ENCODE data around the gene PHOSPHO2.

The PHOSPHO2 gene

DNA sequence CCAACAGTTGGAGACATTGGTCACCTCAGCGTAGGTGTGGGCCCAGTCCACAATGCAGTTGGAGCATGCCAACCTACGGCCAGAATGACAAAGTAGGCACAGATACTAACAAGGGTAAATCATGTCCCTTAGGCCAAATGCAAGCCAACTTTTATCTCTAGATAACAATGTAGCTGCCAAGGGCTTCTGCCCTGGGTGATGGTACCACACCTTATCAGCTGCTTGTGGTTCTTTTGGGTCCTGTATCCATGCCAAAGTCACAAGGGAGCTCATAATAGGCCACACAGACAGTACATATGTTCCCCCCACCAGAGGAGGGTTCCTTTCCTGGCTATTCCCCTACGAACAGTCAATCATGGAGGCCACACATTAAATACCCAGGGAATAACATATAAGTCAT lies 19.1 kb downstream of the PHOSPHO2 start:
- TF ChIP-seq, protein P1, sequence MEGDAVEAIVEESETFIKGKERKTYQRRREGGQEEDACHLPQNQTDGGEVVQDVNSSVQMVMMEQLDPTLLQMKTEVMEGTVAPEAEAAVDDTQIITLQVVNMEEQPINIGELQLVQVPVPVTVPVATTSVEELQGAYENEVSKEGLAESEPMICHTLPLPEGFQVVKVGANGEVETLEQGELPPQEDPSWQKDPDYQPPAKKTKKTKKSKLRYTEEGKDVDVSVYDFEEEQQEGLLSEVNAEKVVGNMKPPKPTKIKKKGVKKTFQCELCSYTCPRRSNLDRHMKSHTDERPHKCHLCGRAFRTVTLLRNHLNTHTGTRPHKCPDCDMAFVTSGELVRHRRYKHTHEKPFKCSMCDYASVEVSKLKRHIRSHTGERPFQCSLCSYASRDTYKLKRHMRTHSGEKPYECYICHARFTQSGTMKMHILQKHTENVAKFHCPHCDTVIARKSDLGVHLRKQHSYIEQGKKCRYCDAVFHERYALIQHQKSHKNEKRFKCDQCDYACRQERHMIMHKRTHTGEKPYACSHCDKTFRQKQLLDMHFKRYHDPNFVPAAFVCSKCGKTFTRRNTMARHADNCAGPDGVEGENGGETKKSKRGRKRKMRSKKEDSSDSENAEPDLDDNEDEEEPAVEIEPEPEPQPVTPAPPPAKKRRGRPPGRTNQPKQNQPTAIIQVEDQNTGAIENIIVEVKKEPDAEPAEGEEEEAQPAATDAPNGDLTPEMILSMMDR (IDR thresholded peaks at IDR 0.05; ENCODE audit: extremely low read depth, insufficient read depth, missing control alignments), result no peak
- in situ Hi-C loops (cut with MboI; ENCODE audit: low pct_unique_long_range_greater_than_20kb, low sequenced_read_pairs, unreplicated experiment), result no loop called here
- DNase-seq (ENCODE audit: low spot score), result no peak

DNA sequence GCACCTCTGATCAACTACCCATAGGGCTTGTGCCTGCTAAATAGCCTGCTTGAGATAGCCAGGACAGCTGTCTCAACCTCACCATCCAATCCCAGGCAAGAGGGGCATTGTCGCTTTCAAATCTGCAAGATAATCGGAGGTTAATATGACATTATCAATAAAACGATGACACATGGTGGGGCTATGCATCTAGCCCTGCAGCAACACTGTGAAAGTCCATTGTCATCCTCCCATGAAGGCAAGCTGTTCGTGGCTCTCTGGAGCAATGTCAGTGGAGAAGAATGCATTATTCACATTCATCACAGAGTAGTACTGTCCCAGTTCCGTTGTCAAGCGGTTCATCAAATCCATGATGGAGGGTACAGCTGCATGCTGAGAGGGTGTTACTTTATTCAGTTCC lies 20.4 kb downstream of the PHOSPHO2 start:
- no peak for DNase-seq (ENCODE audit: low spot score)
- in situ Hi-C loops (cut with MboI; ENCODE audit: low pct_unique_long_range_greater_than_20kb, low sequenced_read_pairs, unreplicated experiment), result no loop called here
- TF ChIP-seq, protein P1 (IDR thresholded peaks at IDR 0.05; ENCODE audit: extremely low read depth, insufficient read depth, missing control alignments), result no peak

DNA sequence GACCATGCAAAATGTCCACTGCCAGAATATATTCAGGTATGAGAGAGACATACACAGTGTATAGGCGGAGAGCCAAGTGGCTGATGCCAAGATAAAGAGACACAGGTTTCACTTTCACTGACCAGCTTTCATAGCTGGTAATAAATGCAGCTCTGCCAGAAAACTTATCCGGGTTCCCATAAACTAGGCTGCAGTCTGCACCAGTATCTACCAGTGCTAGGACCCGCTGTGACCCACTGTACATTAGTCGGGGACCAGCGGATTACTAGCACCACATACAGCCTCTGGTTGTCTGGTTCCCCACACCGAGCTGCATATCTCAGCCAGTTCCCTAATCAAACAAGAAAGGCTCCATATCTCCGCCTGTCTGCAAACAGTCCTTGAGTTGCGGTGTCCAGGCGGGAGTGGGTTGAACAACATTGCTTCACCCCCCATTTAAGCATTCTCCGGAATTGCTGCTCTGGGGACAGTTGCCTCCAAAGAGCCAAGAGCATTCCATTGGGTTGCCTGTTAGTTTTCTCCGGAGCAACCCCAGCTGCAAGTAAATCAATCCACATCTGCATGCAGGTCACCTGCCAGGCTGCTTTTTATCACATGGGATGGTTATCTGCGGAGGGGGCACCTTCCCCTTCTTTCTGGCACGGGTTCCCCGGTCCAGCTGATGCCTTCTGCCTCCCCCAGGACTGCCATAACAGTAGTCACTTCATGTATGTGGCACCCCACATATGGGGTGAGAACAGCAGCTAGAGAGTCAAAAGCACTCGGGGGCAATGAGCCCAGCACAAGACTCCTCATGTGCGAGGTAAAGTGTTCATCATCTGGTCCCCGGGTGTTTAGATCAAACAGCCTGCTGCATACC lies 21.3 kb downstream of the PHOSPHO2 start:
- DNase-seq (ENCODE audit: low spot score), result no peak
- TF ChIP-seq, protein P1 (IDR thresholded peaks at IDR 0.05; ENCODE audit: extremely low read depth, insufficient read depth, missing control alignments), result no peak
- in situ Hi-C loops (cut with MboI; ENCODE audit: low pct_unique_long_range_greater_than_20kb, low sequenced_read_pairs, unreplicated experiment), result no loop called here

GRCh38 chr2:169716238-169716886 lies 22.1 kb downstream of the PHOSPHO2 start:
- in situ Hi-C loops (cut with MboI; ENCODE audit: low pct_unique_long_range_greater_than_20kb, low sequenced_read_pairs, unreplicated experiment), result no loop called here
- TF ChIP-seq, protein P1 (IDR thresholded peaks at IDR 0.05; ENCODE audit: extremely low read depth, insufficient read depth, missing control alignments), result no peak
- no peak for DNase-seq (ENCODE audit: low spot score)

- TF ChIP-seq, protein P1 (IDR thresholded peaks at IDR 0.05; ENCODE audit: extremely low read depth, insufficient read depth, missing control alignments), result no peak
- no peak for DNase-seq (ENCODE audit: low spot score)
- in situ Hi-C loops (cut with MboI; ENCODE audit: low pct_unique_long_range_greater_than_20kb, low sequenced_read_pairs, unreplicated experiment), result no loop called here
These were observed 22.8 kb downstream of the PHOSPHO2 start for GRCh38 chr2:169716938-169717690.

GRCh38 chr2:169717691-169718063 lies 23.4 kb downstream of the PHOSPHO2 start:
- TF ChIP-seq, protein P1 (IDR thresholded peaks at IDR 0.05; ENCODE audit: extremely low read depth, insufficient read depth, missing control alignments), result no peak
- in situ Hi-C loops (cut with MboI; ENCODE audit: low pct_unique_long_range_greater_than_20kb, low sequenced_read_pairs, unreplicated experiment), result no loop called here
- no peak for DNase-seq (ENCODE audit: low spot score)
